HCT116 (cell line): ENCODE data around the gene ATG101.

ENCODE experiments used
- CBX3 ChIP-seq: IDR thresholded peaks from 2 replicates; pipeline ENCODE4 v1.6.1; 2012; ENCODE audit warnings: low read depth
- EZH2 ChIP-seq: fragments of 200-600 bp; sonication (generic); IDR thresholded peaks from 2 replicates; pipeline ENCODE4 v1.6.1; 2017; ENCODE audit warnings: antibody characterized with exemption, mixed run types
- EZH2phosphoT487 ChIP-seq: fragments of 200-600 bp; IDR thresholded peaks from 2 replicates; pipeline ENCODE4 v1.6.1; 2018; ENCODE audit warnings: antibody characterized with exemption, borderline replicate concordance
- POLR2A ChIP-seq: IDR thresholded peaks from 2 replicates; pipeline ENCODE4 v1.7.0; 2011; ENCODE audit warnings: borderline replicate concordance; ENCODE audit not compliant: insufficient read depth, insufficient read length; ENCODE audit errors: extremely low read depth
- POLR2AphosphoS5 ChIP-seq: IDR thresholded peaks from 2 replicates; pipeline ENCODE4 v1.6.1; 2011; ENCODE audit warnings: mild to moderate bottlenecking, low read depth, low read length, moderate library complexity
- RAD21 ChIP-seq: IDR thresholded peaks from 2 replicates; pipeline ENCODE4 v1.6.1; 2012; ENCODE audit warnings: low read depth, mild to moderate bottlenecking
- TCF7L2 ChIP-seq: IDR thresholded peaks from 2 replicates; pipeline ENCODE4 v1.7.0; 2011; ENCODE audit warnings: borderline replicate concordance, inconsistent platforms; ENCODE audit not compliant: insufficient read depth, insufficient read length; ENCODE audit errors: extremely low read depth
- YY1 ChIP-seq: IDR thresholded peaks from 2 replicates; pipeline ENCODE4 v1.6.1; 2011; ENCODE audit warnings: low read length, low read depth, moderate library complexity, mild to moderate bottlenecking; ENCODE audit not compliant: insufficient replicate concordance; ENCODE audit errors: extremely low read depth
- ZNF274 ChIP-seq: fragments of 200-500 bp; sonication (Bioruptor generic); IDR thresholded peaks from 2 replicates; pipeline ENCODE4 v1.6.1; 2014; ENCODE audit warnings: mild to moderate bottlenecking, low read depth, low read length, inconsistent platforms
- TF ChIP-seq, protein P1 (sequence below), 3 experiments: fragments of 200-600 bp in 1 of 3; sonication (generic) in 1 of 3; IDR thresholded peaks in 2 of 3; conservative IDR thresholded peaks in 1 of 3; 2 replicates each; pipeline ENCODE4 v1.5.1; 2012 to 2017; ENCODE audit warnings: low read depth in 2 of 3, low read length in 2 of 3, antibody characterized with exemption in 1 of 3, borderline replicate concordance in 1 of 3, control low read depth in 1 of 3, mild to moderate bottlenecking in 1 of 3, mixed read lengths in 1 of 3, mixed run types in 1 of 3, moderate library complexity in 1 of 3; ENCODE audit not compliant: insufficient read depth in 1 of 3
- TF ChIP-seq, protein P2 (sequence below): IDR thresholded peaks from 2 replicates; pipeline ENCODE4 v1.6.1; 2012
- TF ChIP-seq, protein P3 (sequence below): IDR thresholded peaks from 2 replicates; pipeline ENCODE4 v1.6.1; 2012
- TF ChIP-seq, protein P4 (sequence below): IDR thresholded peaks from 2 replicates; pipeline ENCODE4 v1.6.1; 2012; ENCODE audit warnings: low read depth

DNA sequence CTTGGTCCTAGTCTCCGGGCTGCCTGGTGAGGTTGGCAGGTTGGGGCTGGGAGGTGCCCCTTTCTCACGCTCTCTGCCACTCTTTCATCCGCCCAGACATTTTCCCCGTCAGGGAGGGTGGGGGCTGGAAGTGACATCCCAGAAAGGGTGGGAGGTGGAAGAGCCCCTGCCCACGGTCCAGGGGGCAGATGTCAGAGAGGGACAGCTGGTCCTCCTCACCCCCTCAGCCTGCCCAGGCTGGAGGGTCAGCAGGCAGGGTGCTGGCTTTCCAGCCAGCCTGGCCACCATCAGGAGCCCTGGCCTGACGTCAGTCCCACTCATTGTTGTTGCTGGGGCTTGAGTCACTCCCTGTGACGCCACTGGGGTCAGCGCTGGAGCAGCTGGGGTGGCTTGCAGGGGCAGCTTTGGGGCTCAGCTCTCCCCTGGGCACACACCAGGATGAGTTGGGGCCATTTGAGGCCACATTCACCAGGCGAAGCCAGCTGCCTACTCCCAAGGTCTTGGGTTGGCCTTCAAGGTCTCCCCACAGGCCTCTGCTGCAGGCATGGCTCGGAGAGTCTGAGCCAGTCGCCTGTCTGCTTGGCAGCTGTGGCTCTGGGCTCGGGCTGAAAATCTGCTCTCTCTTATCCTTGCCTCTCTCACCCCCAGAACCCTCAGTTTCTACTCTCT, 5.7 kb upstream of the ATG101 start:
- TF ChIP-seq, protein P1, sequence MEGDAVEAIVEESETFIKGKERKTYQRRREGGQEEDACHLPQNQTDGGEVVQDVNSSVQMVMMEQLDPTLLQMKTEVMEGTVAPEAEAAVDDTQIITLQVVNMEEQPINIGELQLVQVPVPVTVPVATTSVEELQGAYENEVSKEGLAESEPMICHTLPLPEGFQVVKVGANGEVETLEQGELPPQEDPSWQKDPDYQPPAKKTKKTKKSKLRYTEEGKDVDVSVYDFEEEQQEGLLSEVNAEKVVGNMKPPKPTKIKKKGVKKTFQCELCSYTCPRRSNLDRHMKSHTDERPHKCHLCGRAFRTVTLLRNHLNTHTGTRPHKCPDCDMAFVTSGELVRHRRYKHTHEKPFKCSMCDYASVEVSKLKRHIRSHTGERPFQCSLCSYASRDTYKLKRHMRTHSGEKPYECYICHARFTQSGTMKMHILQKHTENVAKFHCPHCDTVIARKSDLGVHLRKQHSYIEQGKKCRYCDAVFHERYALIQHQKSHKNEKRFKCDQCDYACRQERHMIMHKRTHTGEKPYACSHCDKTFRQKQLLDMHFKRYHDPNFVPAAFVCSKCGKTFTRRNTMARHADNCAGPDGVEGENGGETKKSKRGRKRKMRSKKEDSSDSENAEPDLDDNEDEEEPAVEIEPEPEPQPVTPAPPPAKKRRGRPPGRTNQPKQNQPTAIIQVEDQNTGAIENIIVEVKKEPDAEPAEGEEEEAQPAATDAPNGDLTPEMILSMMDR (IDR thresholded peaks at IDR 0.05 in 2 of 3, conservative IDR thresholded peaks at IDR 0.05 in 1 of 3; ENCODE audit: borderline replicate concordance in 1 of 3, insufficient read depth in 1 of 3, low read depth in 2 of 3, low read length in 2 of 3) = no peak
- no peak for TF ChIP-seq POLR2AphosphoS5
- no peak for TF ChIP-seq ZNF274
- no peak for TF ChIP-seq TCF7L2
- no peak for TF ChIP-seq YY1
- no peak for TF ChIP-seq POLR2A
- TF ChIP-seq EZH2 = no peak
- no peak for TF ChIP-seq EZH2phosphoT487
- no peak for TF ChIP-seq RAD21
- TF ChIP-seq CBX3 = no peak
- TF ChIP-seq, protein P2, sequence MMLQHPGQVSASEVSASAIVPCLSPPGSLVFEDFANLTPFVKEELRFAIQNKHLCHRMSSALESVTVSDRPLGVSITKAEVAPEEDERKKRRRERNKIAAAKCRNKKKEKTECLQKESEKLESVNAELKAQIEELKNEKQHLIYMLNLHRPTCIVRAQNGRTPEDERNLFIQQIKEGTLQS = no peak
- TF ChIP-seq, protein P3, sequence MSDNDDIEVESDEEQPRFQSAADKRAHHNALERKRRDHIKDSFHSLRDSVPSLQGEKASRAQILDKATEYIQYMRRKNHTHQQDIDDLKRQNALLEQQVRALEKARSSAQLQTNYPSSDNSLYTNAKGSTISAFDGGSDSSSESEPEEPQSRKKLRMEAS = no peak
- TF ChIP-seq, protein P4, sequence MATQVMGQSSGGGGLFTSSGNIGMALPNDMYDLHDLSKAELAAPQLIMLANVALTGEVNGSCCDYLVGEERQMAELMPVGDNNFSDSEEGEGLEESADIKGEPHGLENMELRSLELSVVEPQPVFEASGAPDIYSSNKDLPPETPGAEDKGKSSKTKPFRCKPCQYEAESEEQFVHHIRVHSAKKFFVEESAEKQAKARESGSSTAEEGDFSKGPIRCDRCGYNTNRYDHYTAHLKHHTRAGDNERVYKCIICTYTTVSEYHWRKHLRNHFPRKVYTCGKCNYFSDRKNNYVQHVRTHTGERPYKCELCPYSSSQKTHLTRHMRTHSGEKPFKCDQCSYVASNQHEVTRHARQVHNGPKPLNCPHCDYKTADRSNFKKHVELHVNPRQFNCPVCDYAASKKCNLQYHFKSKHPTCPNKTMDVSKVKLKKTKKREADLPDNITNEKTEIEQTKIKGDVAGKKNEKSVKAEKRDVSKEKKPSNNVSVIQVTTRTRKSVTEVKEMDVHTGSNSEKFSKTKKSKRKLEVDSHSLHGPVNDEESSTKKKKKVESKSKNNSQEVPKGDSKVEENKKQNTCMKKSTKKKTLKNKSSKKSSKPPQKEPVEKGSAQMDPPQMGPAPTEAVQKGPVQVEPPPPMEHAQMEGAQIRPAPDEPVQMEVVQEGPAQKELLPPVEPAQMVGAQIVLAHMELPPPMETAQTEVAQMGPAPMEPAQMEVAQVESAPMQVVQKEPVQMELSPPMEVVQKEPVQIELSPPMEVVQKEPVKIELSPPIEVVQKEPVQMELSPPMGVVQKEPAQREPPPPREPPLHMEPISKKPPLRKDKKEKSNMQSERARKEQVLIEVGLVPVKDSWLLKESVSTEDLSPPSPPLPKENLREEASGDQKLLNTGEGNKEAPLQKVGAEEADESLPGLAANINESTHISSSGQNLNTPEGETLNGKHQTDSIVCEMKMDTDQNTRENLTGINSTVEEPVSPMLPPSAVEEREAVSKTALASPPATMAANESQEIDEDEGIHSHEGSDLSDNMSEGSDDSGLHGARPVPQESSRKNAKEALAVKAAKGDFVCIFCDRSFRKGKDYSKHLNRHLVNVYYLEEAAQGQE = no peak
